ENCODE results near the gene FLRT2. TPM values are rescaled to one million over a fixed set of nuclear protein-coding genes. Genes with fewer than 3 reads are reported as not detected.

The FLRT2 gene
- total RNA-seq, 1 experiment from 2014 or later = not detected

GRCh38 chr14:85583380-85583779 lies 53.4 kb downstream of the FLRT2 start:
- DNase-seq = no peak
- Mint-ChIP-seq H3K36me3 (ENCODE audit: insufficient read depth, unreplicated experiment) (no peaks in the 10 kb centered on the region), H3K4me3 (ENCODE audit: low read depth, unreplicated experiment) (no peak overlapping the region), H3K27ac (ENCODE audit: unreplicated experiment) (no peak overlapping the region), H3K4me1 (ENCODE audit: low read depth, unreplicated experiment) (no peaks in the 10 kb centered on the region), H3K27me3 (ENCODE audit: unreplicated experiment) (no peaks in the 10 kb centered on the region), H3K9me3 (ENCODE audit: low read depth, unreplicated experiment) (peaks cover 6% of the 10 kb centered on the region)
- CTCF ChIA-PET = no interaction called here
- TF ChIP-seq, protein P1, sequence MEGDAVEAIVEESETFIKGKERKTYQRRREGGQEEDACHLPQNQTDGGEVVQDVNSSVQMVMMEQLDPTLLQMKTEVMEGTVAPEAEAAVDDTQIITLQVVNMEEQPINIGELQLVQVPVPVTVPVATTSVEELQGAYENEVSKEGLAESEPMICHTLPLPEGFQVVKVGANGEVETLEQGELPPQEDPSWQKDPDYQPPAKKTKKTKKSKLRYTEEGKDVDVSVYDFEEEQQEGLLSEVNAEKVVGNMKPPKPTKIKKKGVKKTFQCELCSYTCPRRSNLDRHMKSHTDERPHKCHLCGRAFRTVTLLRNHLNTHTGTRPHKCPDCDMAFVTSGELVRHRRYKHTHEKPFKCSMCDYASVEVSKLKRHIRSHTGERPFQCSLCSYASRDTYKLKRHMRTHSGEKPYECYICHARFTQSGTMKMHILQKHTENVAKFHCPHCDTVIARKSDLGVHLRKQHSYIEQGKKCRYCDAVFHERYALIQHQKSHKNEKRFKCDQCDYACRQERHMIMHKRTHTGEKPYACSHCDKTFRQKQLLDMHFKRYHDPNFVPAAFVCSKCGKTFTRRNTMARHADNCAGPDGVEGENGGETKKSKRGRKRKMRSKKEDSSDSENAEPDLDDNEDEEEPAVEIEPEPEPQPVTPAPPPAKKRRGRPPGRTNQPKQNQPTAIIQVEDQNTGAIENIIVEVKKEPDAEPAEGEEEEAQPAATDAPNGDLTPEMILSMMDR (IDR thresholded peaks at IDR 0.05; ENCODE audit: unreplicated experiment) = no peak
- no TSS peak for BruUV-seq (replicated peaks)
- intact Hi-C loops (cut with micrococcal nuclease; ENCODE audit: unreplicated experiment) = no loop called here

DNA sequence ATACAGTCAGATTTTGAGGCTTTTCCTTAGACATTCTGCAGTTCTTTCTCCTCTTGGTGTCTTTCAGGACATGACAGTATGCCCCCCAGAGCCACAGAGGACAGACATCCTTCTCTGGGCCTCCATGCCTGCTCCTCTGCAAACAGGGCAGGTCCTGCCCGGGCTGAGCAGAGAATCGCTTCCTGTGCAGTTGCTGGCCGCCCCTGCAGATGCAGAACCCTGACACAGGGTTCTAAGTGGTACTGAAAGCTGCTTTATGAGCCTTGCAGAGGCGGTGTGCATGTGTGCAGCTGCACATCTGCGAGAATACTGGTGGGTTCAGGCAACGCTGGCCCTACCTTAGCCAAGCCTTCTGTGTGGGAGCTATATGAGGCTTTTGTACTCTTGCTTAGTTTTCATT lies 54.5 kb downstream of the FLRT2 start:
- BruUV-seq (replicated peaks) = no TSS peak
- H3K27me3 Mint-ChIP-seq (ENCODE audit: unreplicated experiment) = no peaks in the 10 kb centered on the region
- H3K4me1 Mint-ChIP-seq (ENCODE audit: low read depth, unreplicated experiment) = no peaks in the 10 kb centered on the region
- no peaks in the 10 kb centered on the region for H3K36me3 Mint-ChIP-seq (ENCODE audit: insufficient read depth, unreplicated experiment)
- intact Hi-C loops (cut with micrococcal nuclease; ENCODE audit: unreplicated experiment) = no loop called here
- CTCF ChIA-PET = no interaction called here
- TF ChIP-seq, protein P1 (IDR thresholded peaks at IDR 0.05; ENCODE audit: unreplicated experiment) = no peak
- H3K9me3 Mint-ChIP-seq (ENCODE audit: low read depth, unreplicated experiment) = peaks cover 6% of the 10 kb centered on the region
- no peak for DNase-seq
- H3K27ac Mint-ChIP-seq (ENCODE audit: unreplicated experiment) = no peak overlapping the region
- no peak overlapping the region for H3K4me3 Mint-ChIP-seq (ENCODE audit: low read depth, unreplicated experiment)

DNA sequence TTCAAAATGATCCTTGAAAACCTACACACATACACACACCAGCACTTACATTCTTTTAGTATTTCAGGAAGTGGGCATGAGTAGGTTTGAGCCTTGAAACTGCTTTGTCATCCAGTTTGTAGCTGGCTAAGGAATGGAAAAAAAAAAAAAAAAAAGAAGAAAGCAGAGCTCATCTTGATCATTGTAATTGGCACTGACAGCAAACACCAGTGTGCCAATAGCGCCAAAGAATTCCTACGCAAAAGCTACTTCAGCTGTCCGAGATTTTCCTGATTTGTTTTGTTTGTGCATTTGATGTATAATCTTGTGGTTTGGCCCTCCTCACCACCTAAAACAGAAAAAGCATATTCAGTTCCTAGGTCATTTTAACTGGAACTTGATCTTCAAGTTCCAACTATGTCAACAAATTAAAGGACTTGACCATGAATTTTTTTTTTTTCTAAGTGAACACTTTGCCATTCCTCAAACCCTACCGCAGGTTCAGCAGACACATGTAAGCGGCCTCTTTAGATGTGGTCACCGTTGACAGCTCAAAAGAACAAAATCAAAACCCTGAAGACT lies 57.3 kb downstream of the FLRT2 start:
- TF ChIP-seq, protein P1 (IDR thresholded peaks at IDR 0.05; ENCODE audit: unreplicated experiment) = no peak
- Mint-ChIP-seq H3K4me3 (ENCODE audit: low read depth, unreplicated experiment) (no peak overlapping the region), H3K4me1 (ENCODE audit: low read depth, unreplicated experiment) (no peaks in the 10 kb centered on the region), H3K36me3 (ENCODE audit: insufficient read depth, unreplicated experiment) (no peaks in the 10 kb centered on the region), H3K27me3 (ENCODE audit: unreplicated experiment) (no peaks in the 10 kb centered on the region), H3K9me3 (ENCODE audit: low read depth, unreplicated experiment) (peaks cover 7% of the 10 kb centered on the region), H3K27ac (ENCODE audit: unreplicated experiment) (no peak overlapping the region)
- BruUV-seq (replicated peaks) = no TSS peak
- CTCF ChIA-PET = no interaction called here
- intact Hi-C loops (cut with micrococcal nuclease; ENCODE audit: unreplicated experiment) = no loop called here
- no peak for DNase-seq

GRCh38 chr14:85590784-85591183 lies 60.8 kb downstream of the FLRT2 start:
- Mint-ChIP-seq H3K9me3 (ENCODE audit: low read depth, unreplicated experiment) (peaks cover 9% of the 10 kb centered on the region), H3K4me3 (ENCODE audit: low read depth, unreplicated experiment) (no peak overlapping the region), H3K27ac (ENCODE audit: unreplicated experiment) (no peak overlapping the region), H3K36me3 (ENCODE audit: insufficient read depth, unreplicated experiment) (no peaks in the 10 kb centered on the region), H3K4me1 (ENCODE audit: low read depth, unreplicated experiment) (no peaks in the 10 kb centered on the region), H3K27me3 (ENCODE audit: unreplicated experiment) (no peaks in the 10 kb centered on the region)
- BruUV-seq (replicated peaks) = no TSS peak
- DNase-seq = no peak
- intact Hi-C loops (cut with micrococcal nuclease; ENCODE audit: unreplicated experiment) = no loop called here
- CTCF ChIA-PET = no interaction called here
- TF ChIP-seq, protein P1 (IDR thresholded peaks at IDR 0.05; ENCODE audit: unreplicated experiment) = no peak
